SJSA1 (cell line): Measurements from ENCODE around the gene CPZ. TPM values are rescaled to one million over a fixed set of nuclear protein-coding genes. Genes with fewer than 3 reads are reported as not detected.
"Not testable (repeated sequence)": the region's sequence is repeated elsewhere in the genome, so short reads cannot be mapped to it uniquely, and the experiment has no call there.

Source experiments
- DNase-seq, 2 experiments: peaks; one replicate each; pipeline ENCODE4 v3.0.0-alpha.2; 2015 to 2020; ENCODE audit warnings: low spot score in 2 of 2, low read depth in 1 of 2
- H3K27ac ChIP-seq: fragments of 250-450 bp; sonication (Bioruptor Pico); 2 replicates; pipeline ENCODE4 v1.5.1; 2020; ENCODE audit warnings: mild to moderate bottlenecking, moderate library complexity
- H3K27me3 ChIP-seq: fragments of 250-450 bp; sonication (Bioruptor Pico); replicated peaks from 2 replicates; pipeline ENCODE4 v1.5.1; 2020; ENCODE audit warnings: mild to moderate bottlenecking, moderate library complexity
- H3K36me3 ChIP-seq: fragments of 250-450 bp; sonication (Bioruptor Pico); 2 replicates; pipeline ENCODE4 v1.5.1; 2020; ENCODE audit warnings: mild to moderate bottlenecking
- H3K4me1 ChIP-seq: fragments of 250-450 bp; sonication (Bioruptor Pico); replicated peaks from 2 replicates; pipeline ENCODE4 v1.6.1; 2021; ENCODE audit warnings: mild to moderate bottlenecking
- H3K4me3 ChIP-seq: fragments of 250-450 bp; sonication (Bioruptor Pico); 2 replicates; pipeline ENCODE4 v1.5.1; 2020; ENCODE audit warnings: mild to moderate bottlenecking
- H3K9me3 ChIP-seq: fragments of 250-450 bp; sonication (Bioruptor Pico); replicated peaks from 2 replicates; pipeline ENCODE4 v1.5.1; 2020; ENCODE audit warnings: mild to moderate bottlenecking
- total RNA-seq: library from RNA; depleted of rRNA; stranded (reverse); fragments of >200 nt; shearing (Covaris generic); gene quantifications from 2 replicates; pipeline ENCODE4 v1.2.3, GENCODE V29; 2014

The CPZ gene
- total RNA-seq, 1 experiment from 2014 or later: 165 TPM

DNA sequence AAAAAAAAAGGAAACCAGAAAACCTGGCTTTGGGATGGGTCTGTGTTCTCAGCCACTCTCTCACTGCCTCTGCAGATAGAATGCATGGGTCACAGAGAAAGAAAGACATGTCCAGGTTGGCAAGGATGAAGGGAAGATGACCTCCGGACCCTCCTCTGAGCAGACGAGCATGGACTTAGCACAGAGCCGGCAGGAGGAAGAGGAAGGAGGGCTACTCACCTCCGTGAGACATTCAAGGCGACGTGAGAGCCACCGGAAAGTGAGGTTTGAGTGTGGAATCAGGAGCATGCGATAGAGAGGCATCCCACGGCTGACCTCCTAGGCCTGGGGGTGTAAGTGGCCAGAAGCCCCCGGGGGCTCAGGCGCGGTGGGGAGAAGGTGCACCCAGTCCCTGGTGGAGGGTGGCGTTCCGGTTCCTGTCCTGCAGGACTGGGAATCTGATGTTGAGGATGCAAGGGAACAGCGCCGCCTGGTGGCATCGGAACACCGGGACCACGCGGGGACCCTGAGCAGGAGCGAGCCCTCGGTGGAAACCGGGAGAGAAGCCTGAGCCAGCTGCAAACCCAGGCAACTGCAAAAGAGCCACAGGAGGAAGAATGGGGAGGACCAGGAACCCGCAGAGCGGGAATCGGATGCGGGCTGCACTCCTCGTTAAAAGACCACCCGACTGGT lies 32.2 kb downstream of the CPZ start:
- H3K27me3 ChIP-seq, H3K4me1 ChIP-seq, H3K4me3 ChIP-seq, H3K27ac ChIP-seq, DNase-seq, H3K36me3 ChIP-seq, H3K9me3 ChIP-seq: not testable (repeated sequence)

GRCh38 chr4:8630240-8630905 lies 37.8 kb downstream of the CPZ start:
- H3K27ac ChIP-seq, H3K9me3 ChIP-seq, H3K4me1 ChIP-seq, DNase-seq, H3K4me3 ChIP-seq, H3K27me3 ChIP-seq, H3K36me3 ChIP-seq: not testable (repeated sequence)

- H3K27ac ChIP-seq, H3K4me3 ChIP-seq, H3K4me1 ChIP-seq, DNase-seq, H3K27me3 ChIP-seq, H3K36me3 ChIP-seq, H3K9me3 ChIP-seq: not testable (repeated sequence)
These were observed 39.3 kb downstream of the CPZ start for GRCh38 chr4:8631896-8632295.

GRCh38 chr4:8634773-8635172 lies 42.2 kb downstream of the CPZ start:
- not testable (repeated sequence) for H3K4me1 ChIP-seq, H3K9me3 ChIP-seq, DNase-seq, H3K4me3 ChIP-seq, H3K27me3 ChIP-seq, H3K36me3 ChIP-seq, H3K27ac ChIP-seq

DNA sequence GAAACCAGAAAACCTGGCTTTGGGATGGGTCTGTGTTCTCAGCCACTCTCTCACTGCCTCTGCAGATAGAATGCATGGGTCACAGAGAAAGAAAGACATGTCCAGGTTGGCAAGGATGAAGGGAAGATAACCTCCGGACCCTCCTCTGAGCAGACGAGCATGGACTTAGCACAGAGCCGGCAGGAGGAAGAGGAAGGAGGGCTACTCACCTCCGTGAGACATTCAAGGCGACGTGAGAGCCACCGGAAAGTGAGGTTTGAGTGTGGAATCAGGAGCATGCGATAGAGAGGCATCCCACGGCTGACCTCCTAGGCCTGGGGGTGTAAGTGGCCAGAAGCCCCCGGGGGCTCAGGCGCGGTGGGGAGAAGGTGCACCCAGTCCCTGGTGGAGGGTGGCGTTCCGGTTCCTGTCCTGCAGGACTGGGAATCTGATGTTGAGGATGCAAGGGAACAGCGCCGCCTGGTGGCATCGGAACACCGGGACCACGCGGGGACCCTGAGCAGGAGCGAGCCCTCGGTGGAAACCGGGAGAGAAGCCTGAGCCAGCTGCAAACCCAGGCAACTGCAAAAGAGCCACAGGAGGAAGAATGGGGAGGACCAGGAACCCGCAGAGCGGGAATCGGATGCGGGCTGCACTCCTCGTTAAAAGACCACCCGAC lies 43.5 kb downstream of the CPZ start:
- H3K27me3 ChIP-seq, H3K4me1 ChIP-seq, H3K27ac ChIP-seq, DNase-seq, H3K9me3 ChIP-seq, H3K4me3 ChIP-seq, H3K36me3 ChIP-seq: not testable (repeated sequence)

DNA sequence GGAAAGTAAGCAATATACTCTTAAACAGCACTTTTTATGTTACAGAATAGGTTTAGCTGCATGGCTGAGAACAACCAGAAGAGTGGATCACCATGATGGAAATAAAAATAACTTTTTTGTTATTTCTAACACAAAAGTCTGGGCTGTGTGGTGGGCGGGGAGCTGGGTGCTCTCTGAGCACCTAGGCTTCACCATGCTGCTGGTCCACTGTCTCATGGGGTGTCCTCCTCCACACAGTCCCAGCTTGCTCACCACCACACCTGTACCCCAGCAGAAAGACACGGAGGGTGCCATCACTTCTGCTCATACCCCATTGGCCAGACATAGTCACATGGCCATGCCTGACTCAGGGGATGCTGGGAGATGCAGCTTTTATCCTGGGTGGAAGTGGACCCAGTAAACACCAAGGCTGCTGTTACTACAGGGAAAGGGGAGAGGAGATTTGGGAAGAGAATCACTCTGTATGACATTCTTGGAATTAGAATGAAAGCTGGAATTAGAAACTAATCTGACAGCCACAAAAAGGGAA lies 45.0 kb downstream of the CPZ start:
- Histone ChIP-seq H3K27ac (no peak overlapping the region), H3K4me3 (no peak overlapping the region), H3K27me3 (no peaks in the 10 kb centered on the region), H3K4me1 (no peaks in the 10 kb centered on the region), H3K9me3 (no peaks in the 10 kb centered on the region), H3K36me3 (no peaks in the 10 kb centered on the region)
- DNase-seq: no peak

DNA sequence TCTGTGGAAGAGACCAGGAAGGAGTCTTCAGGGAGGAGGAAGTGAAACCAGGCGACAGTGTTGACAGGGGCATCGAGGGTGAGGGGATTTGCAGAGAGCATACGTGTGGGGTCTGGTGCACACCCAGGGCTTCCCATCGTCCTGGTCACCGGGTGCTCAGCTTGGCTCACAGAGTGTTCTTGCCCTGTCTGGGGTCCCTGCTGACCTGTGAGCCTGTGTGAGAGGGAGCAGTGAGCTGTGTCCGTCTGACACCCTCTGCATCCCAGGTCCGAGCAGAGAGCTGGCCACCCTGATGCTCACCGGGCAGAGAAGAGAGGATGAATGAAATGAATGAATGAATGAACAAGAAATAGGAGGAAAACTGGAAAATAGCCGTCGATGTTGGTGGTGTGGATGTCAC lies 46.5 kb downstream of the CPZ start:
- H3K27me3 ChIP-seq: no peaks in the 10 kb centered on the region
- DNase-seq: no peak
- no peak overlapping the region for H3K4me3 ChIP-seq
- H3K4me1 ChIP-seq: no peaks in the 10 kb centered on the region
- H3K27ac ChIP-seq: no peak overlapping the region
- no peaks in the 10 kb centered on the region for H3K36me3 ChIP-seq
- no peaks in the 10 kb centered on the region for H3K9me3 ChIP-seq

GRCh38 chr4:8639777-8640720 lies 47.5 kb downstream of the CPZ start:
- H3K27ac ChIP-seq: no peak overlapping the region
- H3K9me3 ChIP-seq: no peaks in the 10 kb centered on the region
- no peak for DNase-seq
- no peak overlapping the region for H3K4me3 ChIP-seq
- no peaks in the 10 kb centered on the region for H3K4me1 ChIP-seq
- no peaks in the 10 kb centered on the region for H3K36me3 ChIP-seq
- H3K27me3 ChIP-seq: no peaks in the 10 kb centered on the region

DNA sequence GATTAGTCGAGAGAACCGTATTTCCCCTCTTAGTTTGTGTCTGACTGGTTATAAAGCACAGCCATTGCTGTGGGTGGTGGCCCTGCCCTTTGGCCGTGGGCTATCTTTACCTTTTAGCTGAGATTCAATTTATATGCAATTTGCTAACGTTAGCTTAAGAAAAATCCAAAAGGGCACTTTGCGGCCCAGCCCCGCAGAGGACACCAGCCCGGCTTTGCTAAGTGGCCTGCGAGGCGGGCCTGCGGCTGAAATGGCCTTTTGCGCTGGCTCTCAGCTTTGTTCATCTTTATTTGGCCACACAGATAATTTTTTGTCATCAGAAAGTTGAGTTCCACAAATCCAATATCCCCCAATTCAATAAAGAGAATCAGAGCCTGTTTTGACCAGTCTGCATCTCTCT lies 48.3 kb downstream of the CPZ start:
- no peak overlapping the region for H3K27ac ChIP-seq
- H3K4me1 ChIP-seq: no peaks in the 10 kb centered on the region
- no peak overlapping the region for H3K4me3 ChIP-seq
- H3K9me3 ChIP-seq: no peaks in the 10 kb centered on the region
- H3K36me3 ChIP-seq: no peaks in the 10 kb centered on the region
- no peaks in the 10 kb centered on the region for H3K27me3 ChIP-seq
- no peak for DNase-seq

- no peaks in the 10 kb centered on the region for H3K36me3 ChIP-seq
- no peaks in the 10 kb centered on the region for H3K4me1 ChIP-seq
- no peaks in the 10 kb centered on the region for H3K9me3 ChIP-seq
- H3K4me3 ChIP-seq: no peak overlapping the region
- H3K27ac ChIP-seq: no peak overlapping the region
- H3K27me3 ChIP-seq: no peaks in the 10 kb centered on the region
- no peak for DNase-seq
These were observed 48.7 kb downstream of the CPZ start for GRCh38 chr4:8641256-8641655.

DNA sequence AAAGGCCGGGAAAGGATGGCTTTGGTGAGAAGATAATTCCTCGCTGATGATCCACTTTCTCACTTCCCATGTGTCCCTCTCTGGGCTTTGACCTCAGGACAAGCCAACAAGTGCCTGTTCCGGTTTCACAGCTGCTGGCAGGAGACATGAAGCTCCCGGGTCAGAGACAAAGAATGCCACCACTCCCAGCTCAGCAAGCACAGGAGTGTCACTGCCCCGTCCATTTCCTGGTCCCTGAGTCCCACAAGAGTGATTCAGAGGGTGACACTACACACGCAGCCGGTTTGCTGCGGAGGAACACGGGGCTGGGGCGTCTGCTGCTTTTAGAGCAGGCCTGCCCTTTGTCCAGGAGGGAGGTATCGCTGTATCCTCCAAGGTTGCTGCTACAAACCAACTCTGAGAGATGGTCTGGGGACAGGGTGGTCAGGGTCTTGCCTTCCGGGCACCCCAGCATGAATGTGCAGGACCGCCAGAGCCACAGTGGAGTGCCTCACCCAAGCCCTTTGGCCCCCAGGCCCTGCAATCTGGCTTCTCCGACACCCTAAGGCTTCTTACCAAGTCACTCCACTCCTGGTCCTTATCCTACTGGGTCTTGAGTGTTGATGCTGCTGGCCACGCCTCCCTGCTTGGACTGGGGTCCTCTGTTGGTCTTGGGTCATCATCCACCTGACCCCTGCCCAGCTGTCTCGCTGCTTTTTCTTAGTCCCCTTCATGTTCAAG lies 49.5 kb downstream of the CPZ start:
- H3K27me3 ChIP-seq: no peaks in the 10 kb centered on the region
- H3K27ac ChIP-seq: no peak overlapping the region
- DNase-seq: no peak
- H3K4me3 ChIP-seq: no peak overlapping the region
- H3K4me1 ChIP-seq: no peaks in the 10 kb centered on the region
- no peaks in the 10 kb centered on the region for H3K9me3 ChIP-seq
- H3K36me3 ChIP-seq: no peaks in the 10 kb centered on the region

- H3K9me3 ChIP-seq: no peaks in the 10 kb centered on the region
- no peak overlapping the region for H3K4me3 ChIP-seq
- H3K27ac ChIP-seq: no peak overlapping the region
- H3K36me3 ChIP-seq: no peaks in the 10 kb centered on the region
- H3K27me3 ChIP-seq: no peaks in the 10 kb centered on the region
- peak in 1 of 2 experiments; percentile 4 for DNase-seq
- H3K4me1 ChIP-seq: no peaks in the 10 kb centered on the region
These were observed 50.2 kb downstream of the CPZ start for GRCh38 chr4:8642651-8643321.

GRCh38 chr4:8643441-8643840 lies 50.9 kb downstream of the CPZ start:
- no peak for DNase-seq

More at GRCh38 chr4:8643441-8643840, 50.9 kb downstream of the CPZ start:
- no peak overlapping the region for H3K27ac ChIP-seq
- no peaks in the 10 kb centered on the region for H3K9me3 ChIP-seq
- H3K27me3 ChIP-seq: no peaks in the 10 kb centered on the region
- H3K4me3 ChIP-seq: no peak overlapping the region
- H3K4me1 ChIP-seq: no peaks in the 10 kb centered on the region
- H3K36me3 ChIP-seq: no peaks in the 10 kb centered on the region
